Bronchial epithelial cell (primary cell): ENCODE measurements around the gene PDHX. TPM values are rescaled to one million over a fixed set of nuclear protein-coding genes. Genes with fewer than 3 reads are reported as not detected.
"Not testable (repeated sequence)": the region's sequence is repeated elsewhere in the genome, so short reads cannot be mapped to it uniquely, and the experiment has no call there.

ENCODE experiments used
- DNase-seq: peaks from one replicate; pipeline ENCODE4 v3.0.0-alpha.2; 2010; ENCODE audit warnings: low read depth
- FAIRE-seq: peaks from 2 replicates; lab custom pipeline; 2011; peaks lifted over from hg19 to GRCh38; lab: Jason Lieb, UNC
- H3K27me3 ChIP-seq: 2 replicates; pipeline ENCODE4 v1.5.1; 2011; ENCODE audit warnings: low read length; ENCODE audit not compliant: control insufficient read depth, insufficient read depth
- H3K36me3 ChIP-seq: 2 replicates; pipeline ENCODE4 v1.5.1; 2011; ENCODE audit warnings: low read length; ENCODE audit not compliant: control insufficient read depth, insufficient read depth
- H3K4me3 ChIP-seq: 2 replicates; pipeline ENCODE4 v1.5.1; 2011; ENCODE audit warnings: mild to moderate bottlenecking, low read depth, low read length, control low read depth
- CTCF ChIP-seq: IDR thresholded peaks from 2 replicates; pipeline ENCODE4 v1.5.1; 2011; ENCODE audit warnings: mild to moderate bottlenecking, moderate library complexity, low read length, control low read depth, inconsistent platforms; ENCODE audit not compliant: insufficient read depth, severe bottlenecking
- total RNA-seq: library from RNA; depleted of rRNA; stranded (reverse); fragments of >200 nt; gene quantifications from 2 replicates; pipeline ENCODE4 v1.2.1, GENCODE V29; 2014

PDHX gene
- total RNA-seq, 1 donor from 2014 or later, result 26.6 TPM

DNA sequence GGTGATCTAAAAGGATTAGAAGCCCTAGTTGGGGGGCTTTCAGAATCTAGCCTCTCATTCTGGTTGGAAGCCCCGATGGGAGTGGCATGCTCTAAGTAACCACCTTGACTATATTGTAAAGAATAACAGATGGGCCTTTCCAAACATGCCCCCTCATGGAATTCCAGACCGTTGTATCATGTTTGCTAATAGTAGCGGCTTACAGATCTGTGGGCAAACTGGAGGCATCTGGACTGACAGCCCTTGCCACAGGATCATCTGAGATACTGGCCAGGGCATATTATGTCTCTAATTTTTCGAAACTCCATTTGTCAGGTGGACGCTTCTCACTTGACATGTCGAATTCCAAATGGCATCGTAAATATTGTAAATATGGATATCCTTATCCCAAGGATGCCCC lies 10.8 kb upstream of the PDHX start:
- DNase-seq, result peak; percentile 30

GRCh38 chr11:34907934-34908593 lies 8.4 kb upstream of the PDHX start:
- no peak for DNase-seq
- Histone ChIP-seq H3K36me3 (no peaks in the 10 kb centered on the region), H3K27me3 (no peaks in the 10 kb centered on the region), H3K4me3 (no peak overlapping the region)
- FAIRE-seq, result no peak
- no peak for TF ChIP-seq CTCF

More for the DNA sequence above, 10.8 kb upstream of the PDHX start:
- Histone ChIP-seq H3K36me3 (no peaks in the 10 kb centered on the region), H3K4me3 (no peak overlapping the region), H3K27me3 (no peaks in the 10 kb centered on the region)
- FAIRE-seq, result no peak
- TF ChIP-seq CTCF, result no peak

GRCh38 chr11:34909415-34909814 lies 7.0 kb upstream of the PDHX start:
- no peak for TF ChIP-seq CTCF
- DNase-seq (no peak), FAIRE-seq (no peak)
- no peaks in the 10 kb centered on the region for H3K36me3 ChIP-seq
- no peak overlapping the region for H3K4me3 ChIP-seq
- no peaks in the 10 kb centered on the region for H3K27me3 ChIP-seq

GRCh38 chr11:34909955-34910354 lies 6.5 kb upstream of the PDHX start:
- TF ChIP-seq CTCF, result no peak
- FAIRE-seq, result no peak
- no peaks in the 10 kb centered on the region for H3K36me3 ChIP-seq
- H3K4me3 ChIP-seq, result no peak overlapping the region
- no peak for DNase-seq
- H3K27me3 ChIP-seq, result no peaks in the 10 kb centered on the region

GRCh38 chr11:34910817-34911216 lies 5.6 kb upstream of the PDHX start:
- DNase-seq (no peak), FAIRE-seq (no peak)
- no peaks in the 10 kb centered on the region for H3K36me3 ChIP-seq
- TF ChIP-seq CTCF, result no peak
- H3K4me3 ChIP-seq, result no peak overlapping the region
- no peaks in the 10 kb centered on the region for H3K27me3 ChIP-seq

- no peak for TF ChIP-seq CTCF
Observed at GRCh38 chr11:34911676-34912075, 4.7 kb upstream of the PDHX start.

DNA sequence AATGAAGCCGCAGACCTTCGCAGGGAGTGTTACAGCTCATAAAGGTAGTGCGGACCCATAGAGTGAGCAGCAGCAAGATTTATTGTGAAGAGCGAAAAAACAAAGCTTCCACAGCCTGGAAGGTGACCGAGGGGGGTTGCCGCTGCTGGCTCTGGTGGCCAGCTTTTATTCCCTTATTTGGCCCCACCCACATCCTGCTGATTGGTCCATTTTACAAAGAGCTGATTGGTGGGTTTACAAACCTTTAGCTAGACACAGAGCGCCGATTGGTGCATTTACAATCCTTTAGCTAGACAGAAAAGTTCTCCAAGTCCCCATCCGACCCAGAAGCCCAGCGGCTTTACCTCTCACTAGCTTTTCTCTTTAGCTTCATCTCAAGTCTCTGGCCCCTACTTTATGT lies 2.9 kb upstream of the PDHX start:
- not testable (repeated sequence) for H3K36me3 ChIP-seq, FAIRE-seq, H3K4me3 ChIP-seq, H3K27me3 ChIP-seq, DNase-seq

More at GRCh38 chr11:34911676-34912075, 4.7 kb upstream of the PDHX start:
- DNase-seq, result no peak
- no peaks in the 10 kb centered on the region for H3K27me3 ChIP-seq
- no peak overlapping the region for H3K4me3 ChIP-seq
- no peak for FAIRE-seq
- H3K36me3 ChIP-seq, result no peaks in the 10 kb centered on the region
